ENCODE results near the gene PGF. TPM values are rescaled to one million over a fixed set of nuclear protein-coding genes. Genes with fewer than 3 reads are reported as not detected.

Gene PGF
- total RNA-seq, 2 experiments from 2014 or later = 0.29 to 0.56 TPM

DNA sequence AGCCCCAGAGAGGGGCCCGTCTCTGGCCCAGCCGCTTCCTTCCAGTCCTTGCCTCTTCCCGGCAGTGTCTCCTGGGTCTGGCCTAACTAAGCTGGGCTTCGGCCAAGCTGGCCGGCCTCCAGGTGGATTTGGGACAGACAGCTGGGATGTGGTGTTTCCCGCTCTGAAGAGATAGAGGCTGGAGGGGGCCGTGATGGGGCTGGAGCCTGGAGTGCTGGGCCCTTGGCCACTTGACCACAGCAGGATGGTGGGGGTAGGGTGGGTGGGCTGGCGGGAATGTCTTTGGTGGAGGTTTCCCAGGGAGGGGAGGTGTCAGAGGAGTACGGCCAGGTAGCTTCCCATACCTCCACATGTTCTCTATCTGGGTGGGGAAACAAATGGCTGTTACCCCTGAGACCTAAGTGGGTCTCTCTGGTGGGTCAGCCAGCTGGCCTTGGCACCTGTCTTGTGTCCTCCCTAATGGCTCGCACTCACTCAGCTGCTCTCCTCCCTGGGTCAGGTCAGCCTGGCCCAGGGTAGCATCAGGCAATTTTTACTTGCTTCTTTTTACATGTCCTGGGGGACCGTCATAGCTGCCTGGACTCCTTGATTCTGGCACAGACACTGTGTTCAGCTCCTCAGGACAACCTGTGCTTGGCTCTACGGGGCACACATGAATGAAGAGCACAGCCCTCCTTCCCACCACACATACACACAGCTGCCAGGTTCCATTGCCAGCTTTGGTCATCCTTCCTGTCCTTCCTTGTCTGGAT lies 19.8 kb upstream of the PGF start:
- H3K4me1 Mint-ChIP-seq = peaks cover 9% of the 10 kb centered on the region

DNA sequence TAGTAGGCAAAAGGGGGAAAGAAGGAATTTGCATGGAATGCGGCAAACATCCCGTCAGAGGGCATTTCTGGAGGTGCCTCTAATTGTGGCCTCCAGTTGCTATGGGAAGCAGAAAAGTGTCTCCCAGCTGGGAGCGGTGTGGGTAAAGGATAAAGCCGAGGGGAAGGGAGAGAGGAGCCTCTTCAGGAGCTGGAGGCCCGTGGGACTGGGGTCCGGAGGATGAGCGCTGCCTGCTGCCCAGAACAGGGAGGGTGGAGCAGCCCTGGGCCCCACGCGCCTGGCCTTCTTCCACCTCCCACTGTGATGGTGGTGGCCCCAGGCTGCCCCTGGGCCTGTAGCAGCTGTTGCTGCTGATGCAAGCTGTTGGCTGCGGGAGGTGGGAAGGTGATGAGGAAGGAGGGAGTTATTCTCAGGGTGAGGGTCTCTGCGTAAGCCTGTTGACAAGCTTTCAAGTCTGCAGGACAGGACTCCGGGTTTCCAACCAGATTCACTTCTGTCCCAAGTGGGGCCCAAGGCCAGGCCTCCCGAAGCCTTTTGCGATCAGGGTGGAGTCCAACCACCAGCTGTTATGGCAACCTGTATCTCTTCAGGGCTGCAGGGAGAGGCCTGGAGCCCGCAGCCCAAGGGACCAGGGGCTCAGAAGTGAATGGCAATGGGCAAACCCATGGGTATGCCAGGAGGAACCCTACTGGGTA lies 19.1 kb upstream of the PGF start:
- ATAC-seq (no peak), DNase-seq (no peak)
- no peaks in the 10 kb centered on the region for H3K36me3 Mint-ChIP-seq
- H3K27ac Mint-ChIP-seq = no peak overlapping the region
- no peak overlapping the region for H3K4me3 Mint-ChIP-seq
- no peaks in the 10 kb centered on the region for H3K9me3 Mint-ChIP-seq (ENCODE audit: low read depth)
- H3K27me3 Mint-ChIP-seq = no peaks in the 10 kb centered on the region
- CTCF ChIA-PET = interaction anchor here (1.0 to 3.9 kb wide), 2 partner anchors 11 to 29 kb away, joined by 3 to 20 read pairs; no protein-coding TSS in a partner anchor
- peaks cover 9% of the 10 kb centered on the region for H3K4me1 Mint-ChIP-seq

More for the DNA sequence above, 19.8 kb upstream of the PGF start:
- no peaks in the 10 kb centered on the region for H3K36me3 Mint-ChIP-seq
- no peaks in the 10 kb centered on the region for H3K9me3 Mint-ChIP-seq (ENCODE audit: low read depth)
- ATAC-seq (no peak), DNase-seq (no peak)
- H3K27me3 Mint-ChIP-seq = no peaks in the 10 kb centered on the region
- no peak overlapping the region for H3K27ac Mint-ChIP-seq
- no peak overlapping the region for H3K4me3 Mint-ChIP-seq
- CTCF ChIA-PET = interaction anchor here (1.0 to 3.9 kb wide), 3 partner anchors 9 to 29 kb away, joined by 3 to 20 read pairs (median 3); no protein-coding TSS in a partner anchor

DNA sequence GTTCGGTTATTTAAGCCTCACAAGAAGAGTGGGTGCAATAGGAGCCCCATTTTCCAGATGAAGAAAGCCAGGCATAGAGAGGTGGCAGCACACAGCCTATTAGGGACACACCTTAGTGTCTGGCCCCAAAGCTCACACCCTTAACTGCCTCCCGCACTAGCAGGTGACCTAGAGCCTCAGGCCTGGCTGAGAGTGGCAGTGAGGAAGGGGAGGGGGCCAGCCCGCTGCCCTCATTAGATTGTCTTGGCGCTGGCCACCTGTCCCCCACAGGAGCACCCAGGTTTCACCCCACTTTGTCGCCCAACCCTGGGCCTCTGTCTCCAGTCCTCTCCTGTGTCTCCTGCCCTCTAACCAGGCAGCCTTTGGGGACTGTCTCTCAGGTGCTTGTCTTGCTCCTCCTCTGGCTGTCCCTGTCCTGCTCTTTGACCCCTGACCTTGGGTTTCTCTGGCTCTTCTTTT lies 18.5 kb upstream of the PGF start:
- Mint-ChIP-seq H3K36me3 (no peaks in the 10 kb centered on the region), H3K27ac (no peak overlapping the region), H3K27me3 (peaks cover 2% of the 10 kb centered on the region), H3K4me1 (peaks cover 9% of the 10 kb centered on the region), H3K9me3 (ENCODE audit: low read depth) (no peaks in the 10 kb centered on the region), H3K4me3 (no peak overlapping the region)
- CTCF ChIA-PET = interaction anchor here (1.0 to 3.9 kb wide), 3 partner anchors 10 to 32 kb away, joined by 3 to 20 read pairs (median 4); no protein-coding TSS in a partner anchor
- DNase-seq (no peak), ATAC-seq (no peak)

DNA sequence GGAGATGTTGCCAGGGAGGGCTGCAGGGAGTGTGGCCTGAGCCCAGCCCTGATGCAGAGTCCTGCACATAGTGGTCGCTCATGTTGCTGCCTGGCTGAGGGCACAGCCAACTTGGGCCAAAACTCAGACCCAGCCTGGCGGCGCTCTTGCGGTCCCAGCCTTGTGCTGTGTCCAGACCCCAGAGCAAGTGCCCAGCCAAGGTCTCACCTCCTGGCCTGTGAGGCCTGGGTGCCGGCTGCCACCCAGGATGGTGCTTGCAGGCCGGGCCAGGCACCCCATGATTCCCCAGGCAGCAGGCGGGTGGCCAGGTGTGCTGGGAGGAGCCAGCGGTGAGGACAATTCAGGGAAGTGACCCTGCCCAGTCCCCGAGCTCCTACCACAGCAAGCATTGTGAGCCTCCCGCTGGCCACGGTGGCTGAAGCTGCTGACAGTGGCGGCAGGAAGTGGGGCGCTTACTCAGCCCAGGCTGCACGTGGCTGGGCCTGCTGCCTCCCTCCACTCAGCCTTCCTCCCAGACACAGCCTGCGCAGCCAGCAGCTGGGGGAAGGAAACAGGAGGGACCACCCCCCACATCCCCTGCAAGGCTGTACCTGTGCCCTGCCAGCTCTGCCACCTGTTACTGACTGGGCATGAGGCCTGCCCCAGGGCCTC lies 17.7 kb upstream of the PGF start:
- peak; percentile 72 for DNase-seq
- Mint-ChIP-seq H3K9me3 (ENCODE audit: low read depth) (no peaks in the 10 kb centered on the region), H3K36me3 (no peaks in the 10 kb centered on the region), H3K4me1 (peaks cover 9% of the 10 kb centered on the region), H3K4me3 (no peak overlapping the region), H3K27ac (no peak overlapping the region), H3K27me3 (peaks cover 4% of the 10 kb centered on the region)
- ATAC-seq = peak; percentile 94
- CTCF ChIA-PET = interaction anchor here (1.0 to 3.9 kb wide), 3 partner anchors 9 to 32 kb away, joined by 3 to 20 read pairs (median 4); no protein-coding TSS in a partner anchor

DNA sequence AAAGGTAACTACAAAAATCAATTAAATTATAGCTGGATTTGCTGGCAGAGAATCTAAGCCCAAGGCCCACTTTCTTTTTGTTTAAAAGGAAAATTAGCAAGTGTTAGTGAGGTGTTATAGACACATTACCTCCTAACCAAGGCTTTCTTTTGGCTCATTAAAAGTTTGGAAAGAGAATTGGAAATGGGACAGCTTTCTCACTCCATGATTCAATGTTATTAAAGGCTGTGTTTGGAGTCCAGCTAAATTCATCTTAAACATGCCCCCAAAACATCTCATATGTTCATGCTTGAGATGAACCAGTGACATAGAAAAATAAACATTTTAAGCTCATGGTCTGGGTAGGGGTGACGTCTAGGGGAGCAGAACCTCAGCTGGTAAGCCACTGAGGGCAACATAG lies 13.4 kb upstream of the PGF start:
- DNase-seq (no peak), ATAC-seq (no peak)
- Mint-ChIP-seq H3K36me3 (no peaks in the 10 kb centered on the region), H3K27ac (no peak overlapping the region), H3K9me3 (ENCODE audit: low read depth) (no peaks in the 10 kb centered on the region), H3K4me3 (no peak overlapping the region), H3K4me1 (peaks cover 5% of the 10 kb centered on the region), H3K27me3 (peaks cover 28% of the 10 kb centered on the region)
- CTCF ChIA-PET = interaction anchor here (1.0 to 1.2 kb wide), 2 partner anchors 27 to 108 kb away, joined by 3 to 4 read pairs; no protein-coding TSS in a partner anchor

DNA sequence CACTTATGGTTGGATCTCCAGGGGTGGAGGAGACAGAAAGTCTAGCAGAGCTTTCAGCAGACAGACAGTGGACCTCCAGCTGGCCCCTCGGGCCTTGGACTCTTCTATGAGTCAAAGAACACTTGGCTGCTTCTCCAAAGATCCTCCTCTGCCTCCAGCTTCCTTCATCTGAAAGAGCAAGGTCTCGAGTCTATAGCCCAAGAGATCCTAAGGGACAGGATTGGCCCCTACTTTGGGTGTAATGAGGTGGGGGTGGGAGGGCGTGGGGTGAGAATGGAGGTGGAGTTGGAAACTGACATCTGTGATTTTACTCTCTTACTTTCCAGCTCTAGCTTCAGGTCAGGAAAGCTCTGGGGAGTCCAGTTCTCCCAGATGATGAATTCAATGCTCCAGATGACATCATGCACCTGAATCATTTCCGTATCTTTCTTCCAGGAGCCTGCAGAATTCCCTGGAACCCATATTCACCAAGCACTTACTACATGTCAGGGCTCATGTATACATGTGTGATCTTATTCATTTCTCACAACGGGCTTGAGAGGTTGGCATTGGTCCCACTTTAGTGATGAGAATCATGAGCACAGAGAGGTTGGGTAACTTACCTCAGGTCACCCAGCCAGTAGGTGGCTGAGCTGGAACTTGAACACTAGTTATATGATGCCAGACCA lies 10.2 kb upstream of the PGF start:
- Mint-ChIP-seq H3K4me3 (no peak overlapping the region), H3K4me1 (peaks cover 5% of the 10 kb centered on the region), H3K36me3 (no peaks in the 10 kb centered on the region), H3K9me3 (ENCODE audit: low read depth) (no peaks in the 10 kb centered on the region), H3K27me3 (peaks cover 32% of the 10 kb centered on the region), H3K27ac (no peak overlapping the region)
- no peak for ATAC-seq
- no peak for DNase-seq
- CTCF ChIA-PET = interaction anchor here (1.4 to 2.7 kb wide), 4 partner anchors 20 to 123 kb away, joined by 3 to 13 read pairs (median 8); no protein-coding TSS in a partner anchor

DNA sequence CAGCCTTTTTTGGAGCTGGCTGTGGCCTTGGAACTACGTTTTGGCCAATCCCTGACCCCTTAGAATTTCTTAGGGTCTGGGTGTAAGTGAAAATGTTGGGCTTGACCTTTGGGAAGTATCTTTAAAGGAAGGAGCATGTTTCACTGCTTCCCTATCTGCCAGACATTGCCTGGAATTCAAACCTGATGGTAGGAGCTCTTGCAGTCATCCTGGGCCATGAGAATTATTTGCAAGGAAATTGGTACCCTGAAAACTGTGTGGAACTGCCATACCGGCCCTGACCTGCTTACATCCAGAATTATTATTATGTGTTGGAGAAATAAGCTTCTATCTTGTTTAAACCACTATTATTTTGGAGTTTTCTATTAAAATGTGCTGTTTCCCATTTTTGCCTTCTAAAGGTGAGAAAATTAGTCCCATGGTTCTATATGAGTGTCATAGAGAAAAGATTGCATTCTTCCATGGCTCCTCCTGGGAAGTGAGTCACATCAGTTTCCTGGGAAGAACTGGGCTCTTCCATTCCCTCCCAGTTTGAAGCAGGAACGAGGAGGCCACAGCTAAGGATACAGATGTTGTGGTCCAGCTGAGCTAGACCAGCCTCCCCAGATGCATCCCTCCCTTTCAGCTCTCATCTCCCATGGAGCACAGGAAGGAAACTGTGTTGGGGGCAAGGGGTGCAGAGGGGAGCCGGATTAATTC lies 9.5 kb upstream of the PGF start:
- ATAC-seq (no peak), DNase-seq (no peak)
- no peak overlapping the region for H3K27ac Mint-ChIP-seq
- no peak overlapping the region for H3K4me3 Mint-ChIP-seq
- H3K27me3 Mint-ChIP-seq = peaks cover 32% of the 10 kb centered on the region
- H3K9me3 Mint-ChIP-seq (ENCODE audit: low read depth) = no peaks in the 10 kb centered on the region
- CTCF ChIA-PET = interaction anchor here (1.3 to 2.7 kb wide), 6 partner anchors 8 to 333 kb away, joined by 3 to 13 read pairs (median 4); no protein-coding TSS in a partner anchor
- H3K36me3 Mint-ChIP-seq = no peaks in the 10 kb centered on the region
- peaks cover 5% of the 10 kb centered on the region for H3K4me1 Mint-ChIP-seq

DNA sequence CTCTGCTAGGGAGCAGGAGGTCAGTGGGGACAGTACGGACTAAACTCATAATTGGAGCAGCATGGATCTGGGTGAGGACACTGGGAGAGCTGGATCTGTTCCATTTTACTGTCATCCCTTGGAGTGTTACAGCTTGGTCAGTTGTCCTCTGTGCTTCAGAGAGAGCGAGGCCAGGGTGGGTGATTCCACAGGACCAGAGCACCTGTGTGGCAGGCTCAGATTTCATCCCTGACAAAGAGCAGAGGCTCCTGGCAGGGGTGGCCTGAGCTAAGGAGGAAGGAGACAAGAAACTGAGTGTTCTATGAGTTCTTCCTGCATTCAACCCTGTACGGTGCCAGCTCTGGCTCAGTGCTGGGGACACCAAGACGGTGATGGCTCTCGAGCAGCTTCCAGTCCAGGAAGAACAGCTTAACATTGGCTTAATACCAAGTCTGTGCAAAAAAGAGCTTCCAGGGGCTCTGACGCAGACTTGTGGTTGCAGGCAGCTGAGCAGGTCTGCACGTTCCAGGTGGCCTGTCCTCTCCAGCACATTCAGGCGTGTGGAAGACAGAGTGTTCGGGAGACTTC lies 8.4 kb upstream of the PGF start:
- peaks cover 5% of the 10 kb centered on the region for H3K4me1 Mint-ChIP-seq
- CTCF ChIA-PET = interaction anchor here (1.0 to 2.1 kb wide), 4 partner anchors 9 to 334 kb away, joined by 3 to 13 read pairs (median 4); no protein-coding TSS in a partner anchor
- ATAC-seq (peak; percentile 23), DNase-seq (no peak)
- H3K4me3 Mint-ChIP-seq = no peak overlapping the region
- no peaks in the 10 kb centered on the region for H3K36me3 Mint-ChIP-seq
- H3K9me3 Mint-ChIP-seq (ENCODE audit: low read depth) = no peaks in the 10 kb centered on the region
- H3K27me3 Mint-ChIP-seq = peaks cover 29% of the 10 kb centered on the region
- no peak overlapping the region for H3K27ac Mint-ChIP-seq

DNA sequence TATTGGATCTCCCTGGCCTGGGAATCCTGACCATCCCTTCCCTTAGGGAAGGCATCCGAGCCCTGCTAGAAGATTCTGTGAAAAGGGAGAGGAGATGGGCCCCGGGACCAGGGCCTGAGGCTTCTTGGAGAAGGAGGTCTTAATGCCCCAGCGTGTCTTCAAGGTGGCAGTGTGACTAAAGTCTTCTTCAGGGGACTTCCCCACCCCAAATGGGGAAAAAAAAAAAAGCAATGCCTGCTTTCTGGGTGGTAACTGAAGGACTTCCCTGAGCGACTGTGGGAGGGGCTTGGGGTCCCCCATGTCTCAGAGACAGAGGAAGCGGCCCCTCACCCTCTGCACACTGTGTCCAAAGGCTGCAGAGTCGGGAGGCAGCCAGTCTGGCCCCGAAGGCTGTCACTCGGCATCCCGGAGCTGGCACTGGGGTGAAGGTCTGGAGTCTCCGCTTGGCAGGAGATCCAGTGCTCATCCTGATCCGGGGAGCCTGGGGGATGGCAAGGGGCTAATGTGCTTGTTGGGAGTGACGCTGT lies 7.8 kb upstream of the PGF start:
- Mint-ChIP-seq H3K4me3 (no peak overlapping the region), H3K27ac (no peak overlapping the region), H3K4me1 (peaks cover 5% of the 10 kb centered on the region), H3K36me3 (no peaks in the 10 kb centered on the region), H3K27me3 (peaks cover 28% of the 10 kb centered on the region), H3K9me3 (ENCODE audit: low read depth) (no peaks in the 10 kb centered on the region)
- ATAC-seq (no peak), DNase-seq (no peak)
- CTCF ChIA-PET = interaction anchor here (1.0 to 1.6 kb wide), 2 partner anchors 12 to 58 kb away, joined by 3 to 7 read pairs; no protein-coding TSS in a partner anchor

DNA sequence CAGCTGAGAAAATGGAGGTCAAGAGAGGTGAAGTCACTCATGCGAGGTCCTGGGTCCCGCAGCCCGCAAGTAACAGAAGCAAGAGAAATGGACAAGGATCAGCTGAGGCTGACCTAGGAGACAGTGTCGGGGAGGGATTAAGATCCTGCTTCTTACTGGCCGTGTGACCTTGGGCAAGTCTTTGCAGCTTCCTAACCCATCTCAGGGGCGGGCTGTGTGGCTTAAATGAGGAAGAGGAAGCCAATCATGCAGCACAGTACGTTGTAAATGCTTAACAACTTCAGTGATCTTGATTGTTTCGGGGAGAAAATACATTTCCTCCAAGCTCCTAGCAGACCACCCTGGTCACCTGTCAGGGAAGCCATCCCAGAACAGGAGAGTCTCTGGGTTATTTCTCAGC lies 7.1 kb upstream of the PGF start:
- H3K4me3 Mint-ChIP-seq = no peak overlapping the region
- no peak for ATAC-seq
- CTCF ChIA-PET = interaction anchor here (1.6 kb wide), 1 partner anchor 57 kb away, joined by 7 read pairs; no protein-coding TSS in a partner anchor
- no peak overlapping the region for H3K27ac Mint-ChIP-seq
- peaks cover 24% of the 10 kb centered on the region for H3K27me3 Mint-ChIP-seq
- DNase-seq = no peak
- H3K4me1 Mint-ChIP-seq = peaks cover 5% of the 10 kb centered on the region
- no peaks in the 10 kb centered on the region for H3K9me3 Mint-ChIP-seq (ENCODE audit: low read depth)
- H3K36me3 Mint-ChIP-seq = no peaks in the 10 kb centered on the region

DNA sequence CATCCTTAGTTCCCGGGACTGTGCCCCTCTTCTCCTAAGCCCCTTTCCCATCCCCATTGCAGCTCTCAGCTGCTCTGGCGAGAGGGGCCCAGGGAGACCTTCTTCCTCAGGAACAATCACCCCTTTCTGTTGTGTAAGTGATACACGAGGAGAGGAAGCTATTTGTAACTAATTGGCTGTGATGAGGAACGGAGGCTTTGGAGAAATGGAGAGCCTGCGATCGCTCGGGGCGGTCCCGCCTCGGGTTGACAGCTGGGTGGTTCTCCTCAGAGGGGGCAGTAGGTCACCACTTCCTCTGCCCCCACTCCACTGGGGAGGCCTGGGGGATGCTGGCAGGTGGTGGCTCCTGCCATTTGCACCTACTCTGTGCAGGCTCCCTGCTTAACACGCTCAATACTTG lies 6.6 kb upstream of the PGF start:
- Mint-ChIP-seq H3K4me3 (no peak overlapping the region), H3K27ac (no peak overlapping the region), H3K9me3 (ENCODE audit: low read depth) (no peaks in the 10 kb centered on the region), H3K36me3 (no peaks in the 10 kb centered on the region), H3K4me1 (peaks cover 5% of the 10 kb centered on the region), H3K27me3 (peaks cover 24% of the 10 kb centered on the region)
- no peak for DNase-seq
- CTCF ChIA-PET = interaction anchor here (0.7 to 1.6 kb wide), 5 partner anchors 9 to 129 kb away, joined by 3 to 7 read pairs (median 3); no protein-coding TSS in a partner anchor
- no peak for ATAC-seq
